ENCODE data around the gene LRP4.

DNA sequence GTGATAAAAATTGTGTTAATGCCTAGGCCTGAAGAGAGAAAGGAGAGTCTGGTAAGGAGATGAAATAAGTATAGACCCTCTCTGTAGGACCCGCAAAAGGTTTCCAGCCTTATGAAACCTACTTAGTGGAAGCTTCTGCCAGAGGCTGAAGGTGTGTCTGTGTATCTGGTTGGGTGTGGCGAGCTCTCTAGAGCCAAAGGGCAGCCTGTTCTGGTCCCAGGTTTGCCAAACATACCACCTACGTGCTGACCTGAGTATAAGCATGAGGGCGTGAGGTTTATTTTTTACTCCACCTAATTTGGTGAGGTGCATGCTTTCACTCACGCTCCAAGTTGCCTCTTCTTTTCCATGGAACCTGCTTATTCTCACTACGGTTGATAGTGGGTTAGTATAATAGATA, 23.8 kb upstream of the LRP4 start:
- no peak for TF ChIP-seq POLR2AphosphoS5 (IDR thresholded peaks at IDR 0.05; ENCODE audit: low read depth, low read length)
- TF ChIP-seq POLR2A (IDR thresholded peaks at IDR 0.05; ENCODE audit: low read depth, low read length), result no peak
- no peak for TF ChIP-seq TAF1 (IDR thresholded peaks at IDR 0.05; ENCODE audit: borderline replicate concordance, low read depth, low read length)

Data from GM12892 (cell line).